ENCODE data around the gene MED27.

The MED27 gene

GRCh38 chr9:131845305-131846298 lies 234.1 kb downstream of the MED27 start:
- no peak for DNase-seq

- DNase-seq = no peak
Observed at GRCh38 chr9:131844745-131845118, 234.9 kb downstream of the MED27 start.

- no peak for DNase-seq
Observed at GRCh38 chr9:131843989-131844744, 235.5 kb downstream of the MED27 start.

- no peak for DNase-seq
Observed at GRCh38 chr9:131841765-131842318, 237.8 kb downstream of the MED27 start.

GRCh38 chr9:131840751-131841702 lies 238.6 kb downstream of the MED27 start:
- no peak for DNase-seq

- DNase-seq = no peak
Observed at GRCh38 chr9:131840220-131840619, 239.4 kb downstream of the MED27 start.

- no peak for DNase-seq
Observed at GRCh38 chr9:131839281-131840084, 240.2 kb downstream of the MED27 start.

- DNase-seq = no peak
Observed at GRCh38 chr9:131838530-131839280, 241.0 kb downstream of the MED27 start.

- no peak for DNase-seq
Observed at GRCh38 chr9:131837836-131838235, 241.8 kb downstream of the MED27 start.

GRCh38 chr9:131837316-131837715 lies 242.4 kb downstream of the MED27 start:
- DNase-seq = peak; percentile 18

GRCh38 chr9:131836607-131837315 lies 242.9 kb downstream of the MED27 start:
- DNase-seq = no peak

- no peak for DNase-seq
Observed at GRCh38 chr9:131836021-131836420, 243.6 kb downstream of the MED27 start.

- no peak for DNase-seq
Observed at GRCh38 chr9:131835151-131835910, 244.3 kb downstream of the MED27 start.

GRCh38 chr9:131834721-131835120 lies 244.9 kb downstream of the MED27 start:
- DNase-seq = no peak

- no peak for DNase-seq
Observed at GRCh38 chr9:131833906-131834305, 245.8 kb downstream of the MED27 start.

- no peak for DNase-seq
Observed at GRCh38 chr9:131833083-131833482, 246.6 kb downstream of the MED27 start.

GRCh38 chr9:131831380-131832165 lies 248.1 kb downstream of the MED27 start:
- no peak for DNase-seq

- no peak for DNase-seq
Observed at GRCh38 chr9:131827821-131828369, 251.8 kb downstream of the MED27 start.

Measured in NCI-H524 treated with DMSO at 0.1 percent for 48 hours (cell line).